ENCODE measurements around the gene CDC42BPB. TPM values are rescaled to one million over a fixed set of nuclear protein-coding genes. Genes with fewer than 3 reads are reported as not detected.

CDC42BPB gene
- total and polyA plus RNA-seq, 2 donors (not counting 1 experiment from before 2014, with no cell fraction given): 44.8 to 98.3 TPM

- H3K4me2 ChIP-seq (ENCODE audit: extremely low read depth, insufficient read depth, low read length): no peak overlapping the region
- H3K27ac ChIP-seq (ENCODE audit: insufficient read depth, low read length): no peak overlapping the region
- no peak for DNase-seq (ENCODE audit: low read depth in 2 of 2)
- H3K4me1 ChIP-seq (ENCODE audit: control insufficient read depth, extremely low read depth, insufficient read depth, low read length): no peaks in the 10 kb centered on the region
- H3K9ac ChIP-seq (ENCODE audit: insufficient read depth, low read length): no peak overlapping the region
- H4K20me1 ChIP-seq (ENCODE audit: control insufficient read depth, extremely low read depth, insufficient read depth, low read length): no peaks in the 10 kb centered on the region
- no peaks in the 10 kb centered on the region for H3K27me3 ChIP-seq (ENCODE audit: control insufficient read depth, insufficient read depth, low read length)
- no peaks in the 10 kb centered on the region for H3K36me3 ChIP-seq (ENCODE audit: control insufficient read depth, insufficient read depth, low read length)
- H2AFZ ChIP-seq (ENCODE audit: low read length): no peak overlapping the region
- TF ChIP-seq CTCF (conservative IDR thresholded peaks at IDR 0.05 in 1 of 2, IDR thresholded peaks at IDR 0.05 in 1 of 2; ENCODE audit: low read depth in 1 of 2, low read length in 2 of 2) (no peak), EZH2 (IDR thresholded peaks at IDR 0.05; ENCODE audit: low read length, missing control alignments) (no peak)
- no peaks in the 10 kb centered on the region for H3K9me3 ChIP-seq (ENCODE audit: control insufficient read depth, insufficient read depth, low read depth, low read length)
- H3K79me2 ChIP-seq (ENCODE audit: control insufficient read depth, insufficient read depth, low read length): no peaks in the 10 kb centered on the region
- no peak overlapping the region for H3K4me3 ChIP-seq (replicated peaks in 1 of 4; ENCODE audit: control extremely low read depth in 1 of 4, insufficient read depth in 1 of 4, low read depth in 3 of 4, low read length in 4 of 4)
These were observed 171.5 kb downstream of the CDC42BPB start for GRCh38 chr14:102885737-102886447.

GRCh38 chr14:102883554-102883953 is 173.8 kb downstream of the CDC42BPB start:
- Histone ChIP-seq H3K9me3 (ENCODE audit: control insufficient read depth, insufficient read depth, low read depth, low read length) (no peaks in the 10 kb centered on the region), H3K9ac (ENCODE audit: insufficient read depth, low read length) (no peak overlapping the region), H3K27ac (ENCODE audit: insufficient read depth, low read length) (no peak overlapping the region), H3K4me2 (ENCODE audit: extremely low read depth, insufficient read depth, low read length) (no peak overlapping the region), H2AFZ (ENCODE audit: low read length) (no peak overlapping the region), H4K20me1 (ENCODE audit: control insufficient read depth, extremely low read depth, insufficient read depth, low read length) (no peaks in the 10 kb centered on the region), H3K4me3 (replicated peaks in 1 of 4; ENCODE audit: control extremely low read depth in 1 of 4, insufficient read depth in 1 of 4, low read depth in 3 of 4, low read length in 4 of 4) (no peak overlapping the region), H3K36me3 (ENCODE audit: control insufficient read depth, insufficient read depth, low read length) (no peaks in the 10 kb centered on the region), H3K79me2 (ENCODE audit: control insufficient read depth, insufficient read depth, low read length) (no peaks in the 10 kb centered on the region), H3K4me1 (ENCODE audit: control insufficient read depth, extremely low read depth, insufficient read depth, low read length) (no peaks in the 10 kb centered on the region), H3K27me3 (ENCODE audit: control insufficient read depth, insufficient read depth, low read length) (no peaks in the 10 kb centered on the region)
- TF ChIP-seq EZH2 (IDR thresholded peaks at IDR 0.05; ENCODE audit: low read length, missing control alignments) (no peak), CTCF (conservative IDR thresholded peaks at IDR 0.05 in 1 of 2, IDR thresholded peaks at IDR 0.05 in 1 of 2; ENCODE audit: low read depth in 1 of 2, low read length in 2 of 2) (no peak)
- no peak for DNase-seq (ENCODE audit: low read depth in 2 of 2)

- DNase-seq (ENCODE audit: low read depth in 2 of 2): no peak
These were observed 174.2 kb downstream of the CDC42BPB start for GRCh38 chr14:102883089-102883541.

More at GRCh38 chr14:102883089-102883541, 174.2 kb downstream of the CDC42BPB start:
- H3K79me2 ChIP-seq (ENCODE audit: control insufficient read depth, insufficient read depth, low read length): no peaks in the 10 kb centered on the region
- no peak overlapping the region for H3K27ac ChIP-seq (ENCODE audit: insufficient read depth, low read length)
- H2AFZ ChIP-seq (ENCODE audit: low read length): no peak overlapping the region
- H3K9ac ChIP-seq (ENCODE audit: insufficient read depth, low read length): no peak overlapping the region
- TF ChIP-seq CTCF (conservative IDR thresholded peaks at IDR 0.05 in 1 of 2, IDR thresholded peaks at IDR 0.05 in 1 of 2; ENCODE audit: low read depth in 1 of 2, low read length in 2 of 2) (no peak), EZH2 (IDR thresholded peaks at IDR 0.05; ENCODE audit: low read length, missing control alignments) (no peak)
- no peak overlapping the region for H3K4me2 ChIP-seq (ENCODE audit: extremely low read depth, insufficient read depth, low read length)
- no peaks in the 10 kb centered on the region for H3K9me3 ChIP-seq (ENCODE audit: control insufficient read depth, insufficient read depth, low read depth, low read length)
- no peaks in the 10 kb centered on the region for H3K4me1 ChIP-seq (ENCODE audit: control insufficient read depth, extremely low read depth, insufficient read depth, low read length)
- no peak overlapping the region for H3K4me3 ChIP-seq (replicated peaks in 1 of 4; ENCODE audit: control extremely low read depth in 1 of 4, insufficient read depth in 1 of 4, low read depth in 3 of 4, low read length in 4 of 4)
- no peaks in the 10 kb centered on the region for H3K36me3 ChIP-seq (ENCODE audit: control insufficient read depth, insufficient read depth, low read length)
- H3K27me3 ChIP-seq (ENCODE audit: control insufficient read depth, insufficient read depth, low read length): no peaks in the 10 kb centered on the region
- H4K20me1 ChIP-seq (ENCODE audit: control insufficient read depth, extremely low read depth, insufficient read depth, low read length): no peaks in the 10 kb centered on the region

Other genes with a start within 250 kb of the CDC42BPB start
- gene AMN, start 134.9 kb downstream of the CDC42BPB start, total RNA-seq: under 0.01 TPM in 2 replicates
- not detected in 2 replicates for gene AMN, start 134.9 kb downstream of the CDC42BPB start, polyA plus RNA-seq
- gene LBHD2, start 26.7 kb upstream of the CDC42BPB start, total RNA-seq: not detected in 2 replicates
- not detected in 2 replicates for gene LBHD2, start 26.7 kb upstream of the CDC42BPB start, polyA plus RNA-seq
- gene EXOC3L4, start 37.2 kb upstream of the CDC42BPB start, total RNA-seq: 0.26 and 0.50 TPM in 2 replicates
- gene EXOC3L4, start 37.2 kb upstream of the CDC42BPB start, polyA plus RNA-seq: 0.18 and 0.39 TPM in 2 replicates
- gene TNFAIP2, start 65.9 kb upstream of the CDC42BPB start, total RNA-seq: 102 and 139 TPM in 2 replicates
- 31.6 and 71.5 TPM in 2 replicates for gene TNFAIP2, start 65.9 kb upstream of the CDC42BPB start, polyA plus RNA-seq

Data from fibroblast of lung (primary cell).